ENCODE measurements around the gene RPRD2. TPM values are rescaled to one million over a fixed set of nuclear protein-coding genes. Genes with fewer than 3 reads are reported as not detected.

RPRD2 gene
- total and polyA plus RNA-seq, 11 donors = 6.4 to 33.4 (median 22.6) TPM

DNA sequence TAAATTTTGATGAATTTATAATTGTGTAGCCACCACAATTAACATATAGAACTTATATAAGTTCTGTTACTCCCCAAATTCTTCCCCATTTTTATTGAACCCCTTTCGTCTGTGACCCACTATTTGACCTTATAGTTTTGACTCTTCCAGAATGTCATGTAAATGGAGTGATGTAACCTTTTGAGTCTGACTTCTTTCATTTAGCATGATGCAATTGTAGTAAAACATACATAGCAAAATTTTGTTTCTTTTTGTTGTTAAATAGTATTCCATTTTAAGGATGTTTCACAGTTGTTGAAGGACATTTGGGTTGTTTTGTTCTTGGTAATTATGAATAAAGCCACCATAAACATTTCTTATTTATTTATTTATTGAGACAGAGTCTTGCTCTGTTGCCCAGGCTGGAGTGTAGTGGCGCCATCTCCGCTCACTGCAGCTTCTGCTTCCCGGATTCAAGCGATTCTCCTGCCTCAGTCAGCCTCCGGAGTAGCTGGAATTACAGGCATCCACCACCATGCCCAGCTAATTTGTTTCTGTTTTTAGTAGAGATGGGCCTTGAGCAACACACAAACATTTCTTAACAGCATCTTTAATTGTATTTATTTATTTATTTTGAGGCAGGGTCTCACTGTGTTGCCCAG lies 33.6 kb downstream of the RPRD2 start:
- Histone ChIP-seq H3K4me3 (no peak overlapping the region), H3K4me1 (peaks cover 0 to 3% (median 0%) of the 10 kb centered on the region in 12 donors), H3K9me3 (peaks cover 0 to 19% (median 0%) of the 10 kb centered on the region in 12 donors), H3K36me3 (no peaks in the 10 kb centered on the region), H3K27me3 (no peaks in the 10 kb centered on the region), H3K27ac (no peak overlapping the region)
- ATAC-seq = no peak
- intact Hi-C loops (cut with DNase I) = loop anchor here in 1 of 10 donors (5.0 kb wide), 1 partner anchor 40 kb away; no protein-coding TSS in a partner anchor
- DNase-seq = no peak
- TF ChIP-seq, protein P1, sequence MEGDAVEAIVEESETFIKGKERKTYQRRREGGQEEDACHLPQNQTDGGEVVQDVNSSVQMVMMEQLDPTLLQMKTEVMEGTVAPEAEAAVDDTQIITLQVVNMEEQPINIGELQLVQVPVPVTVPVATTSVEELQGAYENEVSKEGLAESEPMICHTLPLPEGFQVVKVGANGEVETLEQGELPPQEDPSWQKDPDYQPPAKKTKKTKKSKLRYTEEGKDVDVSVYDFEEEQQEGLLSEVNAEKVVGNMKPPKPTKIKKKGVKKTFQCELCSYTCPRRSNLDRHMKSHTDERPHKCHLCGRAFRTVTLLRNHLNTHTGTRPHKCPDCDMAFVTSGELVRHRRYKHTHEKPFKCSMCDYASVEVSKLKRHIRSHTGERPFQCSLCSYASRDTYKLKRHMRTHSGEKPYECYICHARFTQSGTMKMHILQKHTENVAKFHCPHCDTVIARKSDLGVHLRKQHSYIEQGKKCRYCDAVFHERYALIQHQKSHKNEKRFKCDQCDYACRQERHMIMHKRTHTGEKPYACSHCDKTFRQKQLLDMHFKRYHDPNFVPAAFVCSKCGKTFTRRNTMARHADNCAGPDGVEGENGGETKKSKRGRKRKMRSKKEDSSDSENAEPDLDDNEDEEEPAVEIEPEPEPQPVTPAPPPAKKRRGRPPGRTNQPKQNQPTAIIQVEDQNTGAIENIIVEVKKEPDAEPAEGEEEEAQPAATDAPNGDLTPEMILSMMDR (IDR thresholded peaks at IDR 0.05) = no peak
- no peak for TF ChIP-seq POLR2A (IDR thresholded peaks at IDR 0.05)
- 96 to 99% (median 98%) methylated on average over 6 of the region's 6 CpGs for WGBS, 4 donors

DNA sequence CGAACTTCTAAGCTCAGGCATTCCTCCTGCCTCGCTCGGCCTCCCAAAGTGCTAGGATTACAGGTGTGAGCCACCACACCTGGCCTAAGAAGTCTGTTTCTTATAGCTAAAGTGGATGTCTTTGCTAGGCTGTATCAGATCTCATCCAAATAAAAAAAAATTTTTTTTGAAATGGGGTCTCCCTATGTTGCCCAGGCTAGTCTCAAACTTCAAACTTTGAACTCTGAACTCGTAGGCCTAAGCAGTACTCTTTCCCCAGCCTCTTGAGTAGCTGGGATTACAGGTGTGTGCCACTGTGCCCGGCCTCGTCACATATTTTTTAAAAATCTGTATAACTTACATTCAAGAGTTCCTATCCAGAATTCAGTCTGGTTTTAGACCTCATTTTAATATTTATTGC lies 40.5 kb downstream of the RPRD2 start:
- Histone ChIP-seq H3K4me3 (no peak overlapping the region), H3K27ac (no peak overlapping the region), H3K4me1 (peaks cover 0 to 20% (median 3%) of the 10 kb centered on the region in 12 donors), H3K36me3 (no peaks in the 10 kb centered on the region), H3K9me3 (peaks cover 0 to 8% (median 0%) of the 10 kb centered on the region in 12 donors), H3K27me3 (no peaks in the 10 kb centered on the region)
- whole genome bisulfite sequencing, 4 donors = 78 to 98% (median 91%) methylated on average over 6 of the region's 6 CpGs
- TF ChIP-seq POLR2A (IDR thresholded peaks at IDR 0.05) = no peak
- TF ChIP-seq, protein P1 (IDR thresholded peaks at IDR 0.05) = no peak
- intact Hi-C loops (cut with DNase I) = no loop called here
- DNase-seq (no peak), ATAC-seq (no peak)

DNA sequence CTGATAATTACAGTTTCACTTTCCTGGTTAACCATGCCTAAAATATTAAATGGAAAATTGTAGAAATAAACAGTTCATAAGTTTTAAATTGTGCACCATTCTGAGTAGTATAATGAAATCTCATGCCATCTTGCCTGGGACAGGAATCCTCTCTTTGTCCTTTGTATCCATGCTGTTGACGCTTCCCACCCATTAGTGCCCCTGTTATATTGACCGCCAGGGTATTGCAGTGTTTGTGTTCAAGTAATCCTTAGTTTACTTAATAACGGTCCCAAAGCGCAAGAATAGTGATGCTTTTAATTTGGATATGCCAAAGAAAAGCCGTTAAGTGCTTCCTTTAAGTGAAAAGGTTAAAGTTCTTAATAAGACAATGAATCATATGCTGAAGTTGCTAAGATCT lies 41.7 kb downstream of the RPRD2 start:
- ATAC-seq = no peak
- no peak for TF ChIP-seq POLR2A (IDR thresholded peaks at IDR 0.05)
- TF ChIP-seq, protein P1 (IDR thresholded peaks at IDR 0.05) = no peak
- no peaks in the 10 kb centered on the region for H3K36me3 ChIP-seq
- no peaks in the 10 kb centered on the region for H3K27me3 ChIP-seq
- H3K27ac ChIP-seq = no peak overlapping the region
- H3K4me1 ChIP-seq = peaks cover 0 to 32% (median 12%) of the 10 kb centered on the region in 12 donors
- H3K4me3 ChIP-seq = no peak overlapping the region
- H3K9me3 ChIP-seq = no peaks in the 10 kb centered on the region
- 86 to 91% (median 90%) methylated on average over 5 of the region's 5 CpGs for WGBS, 4 donors
- no peak for DNase-seq
- intact Hi-C loops (cut with DNase I) = no loop called here

DNA sequence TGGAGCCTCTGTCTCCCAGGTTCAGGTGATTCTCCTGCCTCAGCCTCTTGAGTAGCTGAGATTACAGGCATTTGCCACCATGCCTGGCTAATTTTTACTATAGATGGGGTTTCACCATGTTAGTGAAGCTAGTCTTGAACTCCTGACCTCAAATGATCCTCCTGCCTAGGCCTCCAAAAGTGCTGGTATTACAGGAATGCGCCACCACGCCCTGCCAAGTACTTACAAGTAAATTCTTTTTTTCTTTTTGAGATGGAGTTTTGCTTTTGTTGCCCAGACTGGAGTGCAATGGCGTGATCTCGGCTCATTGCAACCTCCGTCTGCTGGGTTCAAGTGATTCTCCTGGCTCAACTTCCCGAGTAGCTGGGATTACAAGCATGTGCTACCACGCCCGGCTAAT lies 42.5 kb downstream of the RPRD2 start:
- 86 to 95% (median 90%) methylated on average over 8 of the region's 8 CpGs for WGBS, 4 donors
- Histone ChIP-seq H3K27me3 (no peaks in the 10 kb centered on the region), H3K4me3 (no peak overlapping the region), H3K4me1 (peaks cover 0 to 36% (median 12%) of the 10 kb centered on the region in 12 donors), H3K36me3 (no peaks in the 10 kb centered on the region), H3K27ac (no peak overlapping the region), H3K9me3 (no peaks in the 10 kb centered on the region)
- ATAC-seq (no peak), DNase-seq (no peak)
- intact Hi-C loops (cut with DNase I) = no loop called here
- TF ChIP-seq POLR2A (IDR thresholded peaks at IDR 0.05) = no peak
- TF ChIP-seq, protein P1 (IDR thresholded peaks at IDR 0.05) = no peak
